HepG2 (cell line): ENCODE results near the gene DSCAM. TPM values are rescaled to one million over a fixed set of nuclear protein-coding genes. Genes with fewer than 3 reads are reported as not detected.

Experiments used
- ATAC-seq: fragments of 200-7000 bp; cut with Tn5 transposase; 3 replicates; pipeline ENCODE4 v1.9.1; 2020; ENCODE audit warnings: mild to moderate bottlenecking, moderate library complexity
- BruUV-seq: library from RNA; stranded (reverse); fragments of 400-500 nt; replicated peaks from 2 replicates; lab custom pipeline; 2021; lab: Mats Ljungman, UMichigan
- CTCF ChIA-PET: fragments of 300-600 bp; formaldehyde crosslinking; extraction: SDS; loops from one replicate; lab custom pipeline; 2021; ENCODE audit warnings: low total read pairs, inconsistent platforms, low intra/inter-chr PET ratio; lab: Yijun Ruan, JAX
- POLR2A ChIA-PET: fragments of 350-600 bp; sonication (Branson Sonifier 250); formaldehyde crosslinking; loops from one replicate; lab custom pipeline; 2020; ENCODE audit warnings: antibody characterized with exemption, inconsistent platforms; lab: Yijun Ruan, JAX
- DNase-seq: peaks from one replicate; pipeline ENCODE4 v3.0.0-alpha.2; 2015; ENCODE audit warnings: low spot score
- FAIRE-seq: peaks from 3 replicates; lab custom pipeline; 2011; peaks lifted over from hg19 to GRCh38; lab: Jason Lieb, UNC
- H2AFZ ChIP-seq: one replicate; pipeline ENCODE4 v1.6.1; 2011; ENCODE audit warnings: low read length, inconsistent platforms
- H3K27ac ChIP-seq: fragments of 300-600 bp; 3 replicates; pipeline ENCODE4 v1.8.0; 2011; ENCODE audit warnings: mixed run types, mild to moderate bottlenecking, mixed read lengths, low read length, inconsistent platforms; ENCODE audit not compliant: insufficient read depth; ENCODE audit errors: extremely low read length
- H3K27me3 ChIP-seq, 2 experiments: fragments of 200-600 bp in 1 of 2; 2 replicates in 1 of 2; 3 replicates in 1 of 2; pipeline versions ENCODE4 v1.6.0 to v1.8.0; 2011; ENCODE audit warnings: low read length in 2 of 2, mild to moderate bottlenecking in 2 of 2, moderate library complexity in 2 of 2, inconsistent platforms in 1 of 2; ENCODE audit not compliant: insufficient read depth in 2 of 2, control insufficient read depth in 1 of 2
- H3K36me3 ChIP-seq, 2 experiments: fragments of 200-600 bp in 1 of 2; replicated peaks in 1 of 2; 2 replicates in 1 of 2; 3 replicates in 1 of 2; pipeline versions ENCODE4 v1.5.1 to v1.8.0; 2011; ENCODE audit warnings: low read length in 2 of 2, inconsistent platforms in 1 of 2; ENCODE audit not compliant: insufficient read depth in 2 of 2, control insufficient read depth in 1 of 2
- H3K4me1 ChIP-seq: 2 replicates; pipeline ENCODE4 v1.5.1; 2012; ENCODE audit warnings: low read length, inconsistent platforms; ENCODE audit not compliant: insufficient read depth
- H3K4me2 ChIP-seq: 2 replicates; pipeline ENCODE4 v1.6.0; 2011; ENCODE audit warnings: low read depth, low read length, inconsistent platforms
- H3K4me3 ChIP-seq, 3 experiments: fragments of 200-600 bp in 1 of 3; sonication (generic), shearing (Covaris generic) in 1 of 3; replicated peaks in 1 of 3; 2 replicates each; pipeline ENCODE4 v1.5.1; 2011 to 2016; ENCODE audit warnings: low read length in 3 of 3, inconsistent platforms in 2 of 3, low read depth in 2 of 3, mild to moderate bottlenecking in 2 of 3, control low read depth in 1 of 3, mixed read lengths in 1 of 3; ENCODE audit not compliant: insufficient read depth in 1 of 3
- H3K79me2 ChIP-seq: one replicate; pipeline ENCODE4 v1.6.1; 2011; ENCODE audit warnings: low read length, inconsistent platforms; ENCODE audit not compliant: insufficient read depth
- H3K9ac ChIP-seq: 2 replicates; pipeline ENCODE4 v1.6.0; 2011; ENCODE audit warnings: mild to moderate bottlenecking, low read depth, low read length, inconsistent platforms; ENCODE audit not compliant: insufficient read depth
- H3K9me3 ChIP-seq: 2 replicates; pipeline ENCODE4 v1.5.1; 2012; ENCODE audit warnings: mild to moderate bottlenecking, low read length
- H4K20me1 ChIP-seq: 2 replicates; pipeline ENCODE4 v1.6.0; 2011; ENCODE audit warnings: inconsistent platforms, mild to moderate bottlenecking, low read length, moderate library complexity; ENCODE audit not compliant: insufficient read depth
- CEBPB ChIP-seq: IDR thresholded peaks from 2 replicates; pipeline ENCODE4 v1.6.1; 2011; ENCODE audit warnings: low read depth, low read length, improper control_type of control experiment, borderline replicate concordance
- DMTF1 ChIP-seq: sonication (generic); formaldehyde crosslinking; IDR thresholded peaks from 2 replicates; pipeline ENCODE4 v1.4.0; 2020; ENCODE audit warnings: mild to moderate bottlenecking, missing genetic modification reagents
- DRAP1 ChIP-seq: IDR thresholded peaks from 2 replicates; pipeline ENCODE4 v1.6.1; 2016; ENCODE audit warnings: missing genetic modification reagents, missing compliant biosample characterization
- HBP1 ChIP-seq: IDR thresholded peaks from 2 replicates; pipeline ENCODE4 v1.6.1; 2016; ENCODE audit warnings: low read depth, control low read depth
- HOXA5 ChIP-seq: sonication (generic); formaldehyde crosslinking; IDR thresholded peaks from 2 replicates; pipeline ENCODE4 v1.4.0; 2020; ENCODE audit warnings: missing genetic modification reagents
- HOXD1 ChIP-seq: sonication (generic); formaldehyde crosslinking; IDR thresholded peaks from 2 replicates; pipeline ENCODE4 v1.5.0; 2020; ENCODE audit warnings: missing genetic modification reagents
- MAFK ChIP-seq, 2 experiments: IDR thresholded peaks in 1 of 2; conservative IDR thresholded peaks in 1 of 2; 2 replicates each; pipeline ENCODE4 v1.6.1; 2011; ENCODE audit warnings: improper control_type of control experiment in 2 of 2, low read length in 2 of 2
- NBN ChIP-seq: fragments of 450-650 bp; conservative IDR thresholded peaks from 2 replicates; pipeline ENCODE4 v1.6.1; 2017
- PITX1 ChIP-seq: sonication (generic); formaldehyde crosslinking; IDR thresholded peaks from 2 replicates; pipeline ENCODE4 v1.5.1; 2020; ENCODE audit warnings: mild to moderate bottlenecking, missing genetic modification reagents
- POLR2AphosphoS2 ChIP-seq: IDR thresholded peaks from 2 replicates; pipeline ENCODE4 v1.6.1; 2011; ENCODE audit warnings: low read depth, low read length, improper control_type of control experiment
- ZFP62 ChIP-seq: sonication (generic); formaldehyde crosslinking; IDR thresholded peaks from 2 replicates; pipeline ENCODE4 v1.4.0; 2020; ENCODE audit warnings: missing genetic modification reagents
- ZNF292 ChIP-seq: sonication (generic); formaldehyde crosslinking; IDR thresholded peaks from 2 replicates; pipeline ENCODE4 v1.8.1; 2022; ENCODE audit warnings: mild to moderate bottlenecking, low read depth, missing genetic modification reagents, borderline replicate concordance
- ZNF296 ChIP-seq: sonication (generic); formaldehyde crosslinking; conservative IDR thresholded peaks from 2 replicates; pipeline ENCODE4 v1.5.0; 2020; ENCODE audit warnings: mild to moderate bottlenecking, missing genetic modification reagents
- ZNF335 ChIP-seq: sonication (generic); formaldehyde crosslinking; IDR thresholded peaks from 2 replicates; pipeline ENCODE4 v1.4.0; 2020; ENCODE audit warnings: missing genetic modification reagents
- ZNF552 ChIP-seq: sonication (generic); formaldehyde crosslinking; IDR thresholded peaks from 2 replicates; pipeline ENCODE4 v1.9.0; 2022; ENCODE audit warnings: missing genetic modification reagents, mild to moderate bottlenecking, borderline replicate concordance
- ZNF776 ChIP-seq: sonication (generic); formaldehyde crosslinking; IDR thresholded peaks from 2 replicates; pipeline ENCODE4 v1.4.0; 2020; ENCODE audit warnings: mild to moderate bottlenecking, missing genetic modification reagents
- WGBS: methylation state at CpG from one replicate; pipeline ENCODE4 v1.1.6; 2017; ENCODE audit warnings: low lambda C conversion rate; 5-methylcytosine and 5-hydroxymethylcytosine counted together
- in situ Hi-C: cut with HindIII; loops from 2 replicates; pipeline ENCODE4 v1.10.0; 2017; ENCODE audit warnings: low pct_unique_long_range_greater_than_20kb; ENCODE audit not compliant: extremely low pct_ligation_motif_present
- intact Hi-C: fragments of 100-400 bp; cut with micrococcal nuclease; formaldehyde crosslinking; loops from one replicate; pipeline ENCODE4 v1.10.0; 2022; ENCODE audit not compliant: unreplicated experiment
- polyA plus RNA-seq, 8 experiments: library from polyadenylated mRNA; depleted of rRNA in 3 of 8; stranded (reverse) in 7 of 8; unstranded in 1 of 8; fragments of >200 nt; fragmentation: Illumina TruSeq in 4 of 8; extraction: Trizol in 4 of 8; gene quantifications; 2 replicates each; pipeline versions ENCODE4 v1.2.1 to v1.2.3, GENCODE V29; 2011 to 2016; ENCODE audit warnings: low read depth in 4 of 8, missing spikeins in 1 of 8, mixed read lengths in 1 of 8; ENCODE audit not compliant: insufficient read depth in 1 of 8
- total RNA-seq, 5 experiments: library from RNA; depleted of rRNA; stranded (reverse); fragments of >200 nt; fragmentation: Illumina TruSeq; extraction: Trizol; gene quantifications; 2 replicates each; pipeline ENCODE4 v1.2.3, GENCODE V29; 2016; ENCODE audit warnings: low read depth in 1 of 5
- TF ChIP-seq, protein P1 (sequence below): sonication (generic); formaldehyde crosslinking; IDR thresholded peaks from 2 replicates; pipeline ENCODE4 v1.4.0; 2020; ENCODE audit warnings: missing genetic modification reagents; ENCODE audit errors: not compliant biosample characterization
- TF ChIP-seq, protein P2 (sequence below), 2 experiments: IDR thresholded peaks; 2 replicates each; pipeline ENCODE4 v1.6.1; 2011 to 2012; ENCODE audit warnings: low read length in 2 of 2, borderline replicate concordance in 1 of 2, low read depth in 1 of 2, mild to moderate bottlenecking in 1 of 2, moderate library complexity in 1 of 2

The DSCAM gene
- total and polyA plus RNA-seq, 2 of the 13 experiments (the other 11 are each of a cell fraction or from before 2014, with no cell fraction given) = not detected

DNA sequence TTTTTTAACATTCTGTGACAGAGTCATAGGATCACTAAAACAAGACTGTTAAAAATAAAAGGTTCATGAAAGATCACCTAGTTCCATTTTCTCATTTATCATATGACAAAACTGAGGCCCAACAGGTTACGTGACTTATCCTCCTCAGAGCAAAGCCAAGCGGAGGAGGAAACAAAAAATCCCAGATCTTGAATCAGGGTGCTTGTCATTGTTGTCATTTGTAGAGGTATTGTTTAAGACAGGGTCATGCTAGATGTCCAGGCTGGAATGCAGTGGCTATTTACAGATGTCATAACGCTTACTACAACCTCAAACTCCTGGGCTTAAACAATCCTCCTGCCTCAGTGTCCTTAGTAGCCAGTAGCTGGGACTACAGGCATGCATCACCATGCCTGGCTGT lies 293.2 kb downstream of the DSCAM start:
- Histone ChIP-seq H4K20me1 (no peaks in the 10 kb centered on the region), H3K27ac (no peak overlapping the region), H2AFZ (no peak overlapping the region), H3K9me3 (peaks cover 95% of the 10 kb centered on the region), H3K36me3 (no peaks in the 10 kb centered on the region), H3K9ac (no peak overlapping the region), H3K4me1 (no peaks in the 10 kb centered on the region), H3K27me3 (no peaks in the 10 kb centered on the region), H3K4me3 (no peak overlapping the region), H3K4me2 (no peak overlapping the region), H3K79me2 (no peaks in the 10 kb centered on the region)
- FAIRE-seq (no peak), DNase-seq (no peak), ATAC-seq (no peak)
- WGBS = 22% methylated on average over 3 of the region's 3 CpGs
- intact Hi-C loops (no loop called here), in situ Hi-C loops (no loop called here)
- BruUV-seq = no TSS peak
- CTCF ChIA-PET = no interaction called here
- POLR2A ChIA-PET = no interaction called here
- TF ChIP-seq ZNF776 (CRISPR knock-in tag) (no peak), DRAP1 (CRISPR knock-in tag) (no peak), PITX1 (CRISPR knock-in tag) (no peak), ZFP62 (no peak), HOXA5 (CRISPR knock-in tag) (no peak), MAFK (conservative IDR thresholded peaks at IDR 0.05 in 1 of 2, IDR thresholded peaks at IDR 0.05 in 1 of 2; ENCODE audit: low read length in 2 of 2) (no peak), NBN (no peak), ZNF296 (no peak), HBP1 (CRISPR knock-in tag) (no peak), POLR2AphosphoS2 (no peak), ZNF335 (CRISPR knock-in tag) (no peak), CEBPB (no peak), ZNF552 (CRISPR knock-in tag) (no peak), DMTF1 (CRISPR knock-in tag) (no peak), ZNF292 (no peak), HOXD1 (CRISPR knock-in tag) (no peak)
- TF ChIP-seq, protein P1, sequence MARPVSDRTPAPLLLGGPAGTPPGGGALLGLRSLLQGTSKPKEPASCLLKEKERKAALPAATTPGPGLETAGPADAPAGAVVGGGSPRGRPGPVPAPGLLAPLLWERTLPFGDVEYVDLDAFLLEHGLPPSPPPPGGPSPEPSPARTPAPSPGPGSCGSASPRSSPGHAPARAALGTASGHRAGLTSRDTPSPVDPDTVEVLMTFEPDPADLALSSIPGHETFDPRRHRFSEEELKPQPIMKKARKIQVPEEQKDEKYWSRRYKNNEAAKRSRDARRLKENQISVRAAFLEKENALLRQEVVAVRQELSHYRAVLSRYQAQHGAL (CRISPR knock-in tag) = no peak
- TF ChIP-seq, protein P2, sequence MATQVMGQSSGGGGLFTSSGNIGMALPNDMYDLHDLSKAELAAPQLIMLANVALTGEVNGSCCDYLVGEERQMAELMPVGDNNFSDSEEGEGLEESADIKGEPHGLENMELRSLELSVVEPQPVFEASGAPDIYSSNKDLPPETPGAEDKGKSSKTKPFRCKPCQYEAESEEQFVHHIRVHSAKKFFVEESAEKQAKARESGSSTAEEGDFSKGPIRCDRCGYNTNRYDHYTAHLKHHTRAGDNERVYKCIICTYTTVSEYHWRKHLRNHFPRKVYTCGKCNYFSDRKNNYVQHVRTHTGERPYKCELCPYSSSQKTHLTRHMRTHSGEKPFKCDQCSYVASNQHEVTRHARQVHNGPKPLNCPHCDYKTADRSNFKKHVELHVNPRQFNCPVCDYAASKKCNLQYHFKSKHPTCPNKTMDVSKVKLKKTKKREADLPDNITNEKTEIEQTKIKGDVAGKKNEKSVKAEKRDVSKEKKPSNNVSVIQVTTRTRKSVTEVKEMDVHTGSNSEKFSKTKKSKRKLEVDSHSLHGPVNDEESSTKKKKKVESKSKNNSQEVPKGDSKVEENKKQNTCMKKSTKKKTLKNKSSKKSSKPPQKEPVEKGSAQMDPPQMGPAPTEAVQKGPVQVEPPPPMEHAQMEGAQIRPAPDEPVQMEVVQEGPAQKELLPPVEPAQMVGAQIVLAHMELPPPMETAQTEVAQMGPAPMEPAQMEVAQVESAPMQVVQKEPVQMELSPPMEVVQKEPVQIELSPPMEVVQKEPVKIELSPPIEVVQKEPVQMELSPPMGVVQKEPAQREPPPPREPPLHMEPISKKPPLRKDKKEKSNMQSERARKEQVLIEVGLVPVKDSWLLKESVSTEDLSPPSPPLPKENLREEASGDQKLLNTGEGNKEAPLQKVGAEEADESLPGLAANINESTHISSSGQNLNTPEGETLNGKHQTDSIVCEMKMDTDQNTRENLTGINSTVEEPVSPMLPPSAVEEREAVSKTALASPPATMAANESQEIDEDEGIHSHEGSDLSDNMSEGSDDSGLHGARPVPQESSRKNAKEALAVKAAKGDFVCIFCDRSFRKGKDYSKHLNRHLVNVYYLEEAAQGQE (IDR thresholded peaks at IDR 0.05; ENCODE audit: borderline replicate concordance in 1 of 2, low read depth in 1 of 2, low read length in 2 of 2) = no peak
